Astrocyte of the cerebellum (primary cell): ENCODE measurements around the gene SREK1.

Source experiments
- DNase-seq: peaks from one replicate; pipeline ENCODE4 v3.0.0-alpha.2; 2011; ENCODE audit warnings: low read depth
- H3K4me3 ChIP-seq: 2 replicates; pipeline ENCODE4 v1.5.1; 2011; ENCODE audit warnings: mild to moderate bottlenecking, low read depth, low read length, moderate library complexity
- CTCF ChIP-seq: IDR thresholded peaks from 2 replicates; pipeline ENCODE4 v1.5.1; 2012; ENCODE audit warnings: low read length, low read depth, moderate library complexity, mild to moderate bottlenecking; ENCODE audit errors: missing control alignments
- in situ Hi-C: cut with HindIII; loops from 2 replicates; pipeline ENCODE4 v1.10.0; 2017; ENCODE audit warnings: low sequenced_read_pairs

Gene SREK1

GRCh38 chr5:66224274-66224673, 80.2 kb downstream of the SREK1 start:
- no peak for DNase-seq
- in situ Hi-C loops = no loop called here
- no peak for TF ChIP-seq CTCF
- H3K4me3 ChIP-seq = no peak overlapping the region

GRCh38 chr5:66224773-66225553, 80.9 kb downstream of the SREK1 start:
- no peak for DNase-seq
- no peak for TF ChIP-seq CTCF
- in situ Hi-C loops = no loop called here
- no peak overlapping the region for H3K4me3 ChIP-seq

- in situ Hi-C loops = no loop called here
- TF ChIP-seq CTCF = no peak
- no peak overlapping the region for H3K4me3 ChIP-seq
- DNase-seq = no peak
Observed at GRCh38 chr5:66230551-66230950, 86.5 kb downstream of the SREK1 start.

- DNase-seq = no peak
- no peak for TF ChIP-seq CTCF
- H3K4me3 ChIP-seq = no peak overlapping the region
- in situ Hi-C loops = no loop called here
Observed at GRCh38 chr5:66231508-66231907, 87.4 kb downstream of the SREK1 start.

- in situ Hi-C loops = no loop called here
- no peak for DNase-seq
- no peak for TF ChIP-seq CTCF
- H3K4me3 ChIP-seq = no peak overlapping the region
Observed at GRCh38 chr5:66232275-66232674, 88.2 kb downstream of the SREK1 start.

- TF ChIP-seq CTCF = no peak
Observed at GRCh38 chr5:66232706-66233445, 88.8 kb downstream of the SREK1 start.

More at GRCh38 chr5:66232706-66233445, 88.8 kb downstream of the SREK1 start:
- no peak overlapping the region for H3K4me3 ChIP-seq
- in situ Hi-C loops = no loop called here
- no peak for DNase-seq
